GM21360 (cell line): ENCODE results near the gene IQSEC3.
A peak's percentile ranks its signal among the peaks of the same experiment; 100 is the strongest.
"Not testable (repeated sequence)": the region's sequence is repeated elsewhere in the genome, so short reads cannot be mapped to it uniquely, and the experiment has no call there.

Source experiments
- ATAC-seq: cut with Tn5 transposase; IDR thresholded peaks from one replicate; pipeline ENCODE4 v1.9.1; 2021; ENCODE audit warnings: mild to moderate bottlenecking, moderate library complexity; ENCODE audit not compliant: unreplicated experiment

Gene IQSEC3

DNA sequence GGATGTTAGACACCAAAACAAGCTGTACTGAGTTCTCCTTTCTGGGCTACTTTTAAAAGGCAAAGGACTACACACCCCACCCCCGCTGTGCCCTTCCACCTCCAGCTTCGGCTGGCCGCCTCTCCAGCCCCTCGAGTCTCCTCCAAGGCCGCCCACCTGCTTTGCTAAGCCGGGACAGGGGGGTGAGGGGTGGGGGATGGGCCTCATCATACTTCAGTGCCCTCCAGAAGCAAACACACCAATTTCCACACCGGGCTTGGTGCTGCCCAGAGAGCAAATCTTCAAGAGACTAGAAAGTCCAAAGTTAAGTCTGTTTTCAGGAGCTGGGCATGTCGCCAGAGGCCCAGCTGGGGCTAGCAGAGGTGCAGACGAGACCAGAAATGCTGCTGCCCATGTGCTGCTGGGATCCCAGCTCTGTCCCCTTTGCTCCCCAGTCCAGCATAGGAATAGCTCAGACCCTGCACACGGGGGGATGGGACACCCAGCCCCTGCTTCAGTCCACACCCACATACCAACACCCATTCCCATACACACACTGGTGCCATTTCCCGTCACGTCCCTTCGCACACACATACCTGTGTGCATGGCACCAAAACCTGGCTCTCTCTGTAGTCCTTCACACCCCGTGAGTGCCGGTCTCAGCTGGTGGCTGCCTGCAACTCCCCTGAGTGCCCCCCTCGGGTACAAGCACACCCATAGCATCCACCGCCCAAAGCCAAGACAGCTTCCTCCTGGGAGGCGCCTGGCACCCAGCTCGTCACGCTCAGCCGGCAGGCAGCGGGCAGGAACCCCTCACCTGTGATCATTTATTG lies 146.4 kb downstream of the IQSEC3 start:
- ATAC-seq = no peak

GRCh38 chr12:213527-213932 lies 147.0 kb downstream of the IQSEC3 start:
- no peak for ATAC-seq

GRCh38 chr12:214003-214741 lies 147.6 kb downstream of the IQSEC3 start, which contains the start of gene SLC6A12:
TSS of gene SLC6A12 (minus strand) at chr12:214157. CDS start at chr12:209986, 4,171 bp downstream.
- ATAC-seq = no peak

- ATAC-seq = no peak
Observed at GRCh38 chr12:215116-215515, 148.5 kb downstream of the IQSEC3 start.

GRCh38 chr12:217029-217428 lies 150.5 kb downstream of the IQSEC3 start:
- ATAC-seq = not testable (repeated sequence)

- ATAC-seq = no peak
Observed at GRCh38 chr12:218221-218620, 151.7 kb downstream of the IQSEC3 start.

- no peak for ATAC-seq
Observed at GRCh38 chr12:218728-219590, 152.4 kb downstream of the IQSEC3 start.

- peak; percentile 70 for ATAC-seq
Observed at GRCh38 chr12:219891-220352, 153.4 kb downstream of the IQSEC3 start.

DNA sequence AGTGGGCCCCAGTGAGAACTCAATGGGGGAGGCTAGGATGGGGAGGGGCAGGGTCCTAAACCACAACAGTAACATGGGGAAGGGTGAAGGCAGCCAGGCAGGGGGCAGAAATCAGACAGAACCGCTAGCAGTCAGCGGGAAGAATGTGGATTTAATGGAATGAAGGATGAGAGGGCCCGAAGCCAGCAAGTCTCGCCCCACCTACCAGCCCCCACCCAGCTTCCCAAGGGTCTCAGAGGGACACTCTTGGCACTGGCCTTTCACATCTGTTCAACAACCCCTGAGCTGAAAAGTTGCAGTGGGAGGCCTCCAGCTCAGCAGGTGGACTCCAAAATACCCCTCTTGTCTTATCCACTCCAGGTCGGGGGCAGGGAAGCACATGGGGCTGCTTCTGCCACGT lies 153.9 kb downstream of the IQSEC3 start:
- ATAC-seq = no peak

- no peak for ATAC-seq
Observed at GRCh38 chr12:220946-221550, 154.5 kb downstream of the IQSEC3 start.

GRCh38 chr12:221736-222135 lies 155.2 kb downstream of the IQSEC3 start:
- no peak for ATAC-seq

DNA sequence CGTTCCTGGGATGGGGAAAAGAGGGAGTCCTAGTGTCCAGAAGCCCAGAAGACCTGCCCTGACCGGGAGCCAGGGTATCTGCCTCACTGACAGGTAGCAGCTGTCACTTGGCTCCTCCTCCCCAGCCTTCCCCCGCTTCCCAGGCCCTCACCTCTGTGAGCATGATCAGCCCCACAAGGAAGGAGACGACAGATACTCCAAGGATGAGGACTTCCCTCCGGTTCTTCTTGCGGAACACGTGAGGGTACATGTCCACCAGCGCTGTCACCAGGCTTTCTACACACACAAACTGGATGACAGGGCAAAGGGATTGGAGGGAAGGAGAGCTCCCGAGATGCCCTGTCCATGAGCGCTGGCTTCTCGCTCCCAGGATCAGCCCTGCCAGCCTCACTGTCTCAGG lies 157.3 kb downstream of the IQSEC3 start:
- no peak for ATAC-seq

DNA sequence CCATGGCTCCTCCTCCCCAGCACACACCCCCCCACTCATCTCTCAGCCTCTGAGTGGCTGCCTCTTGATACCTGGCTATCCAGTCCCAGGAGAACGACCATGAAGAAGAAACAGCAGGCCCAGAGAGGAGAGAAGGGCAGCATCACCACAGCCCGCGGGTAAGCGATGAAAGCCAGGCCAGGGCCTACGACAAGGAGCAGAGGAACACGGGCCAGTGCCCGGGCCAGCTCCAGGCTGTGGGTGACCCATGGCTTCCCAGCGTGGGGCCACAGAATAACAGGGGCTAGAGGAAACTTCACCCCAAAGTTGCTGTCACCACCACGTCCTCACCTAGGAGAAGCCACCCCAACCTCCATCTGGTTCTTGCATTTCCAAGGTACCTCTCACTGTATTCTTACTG lies 157.8 kb downstream of the IQSEC3 start:
- ATAC-seq = no peak

- ATAC-seq = no peak
Observed at GRCh38 chr12:225012-225411, 158.4 kb downstream of the IQSEC3 start.

DNA sequence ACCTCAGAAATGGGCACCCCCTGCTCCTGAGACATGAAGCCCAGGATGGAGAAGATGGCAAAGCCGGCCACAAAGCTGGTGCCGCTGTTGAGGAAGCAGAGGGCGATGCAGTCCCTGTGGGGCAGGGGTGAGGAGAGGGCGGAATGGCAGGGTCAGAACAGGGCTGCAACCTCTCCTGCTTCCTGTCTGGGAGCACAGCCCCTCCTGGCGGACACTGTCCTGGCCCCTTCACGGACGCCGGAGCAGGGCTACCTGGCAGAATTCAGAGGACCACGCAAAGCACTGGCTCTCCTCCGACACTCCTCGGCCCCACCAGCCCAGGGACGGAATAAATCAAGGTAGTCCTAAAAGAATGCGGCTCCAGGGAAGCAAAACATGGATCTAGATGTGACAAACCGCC lies 159.8 kb downstream of the IQSEC3 start:
- no peak for ATAC-seq

DNA sequence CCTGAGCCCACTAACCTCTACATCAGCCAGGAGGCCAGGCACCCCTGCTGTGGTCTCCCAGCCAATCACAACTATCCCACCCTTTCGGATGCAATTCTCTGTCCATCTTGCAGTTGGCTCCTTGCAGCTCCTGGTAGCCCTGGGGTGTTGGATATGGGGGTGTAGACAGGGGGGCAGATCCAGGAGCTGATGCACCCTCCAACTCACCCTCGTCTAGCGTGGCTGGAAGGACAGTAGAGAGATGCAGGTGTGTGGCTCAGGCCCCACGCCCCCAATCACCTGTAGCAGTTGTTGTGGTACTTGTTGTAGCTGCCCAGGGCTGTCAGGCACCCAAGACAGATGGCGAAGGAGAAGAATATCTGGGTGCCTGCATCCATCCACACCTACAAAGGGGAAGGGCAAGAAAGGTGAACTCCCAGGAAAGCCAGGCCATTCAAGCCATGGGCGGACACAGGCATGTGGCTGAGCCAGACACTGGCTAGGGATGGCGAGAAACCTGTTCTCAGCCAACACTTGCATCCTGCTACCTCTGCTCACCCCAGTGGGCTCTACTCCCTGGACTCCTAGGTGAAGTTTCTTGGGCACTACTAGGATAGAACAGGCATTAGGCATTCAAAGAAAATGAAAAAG lies 160.8 kb downstream of the IQSEC3 start:
- ATAC-seq = no peak
